ENCODE data around the gene TBX20. TPM values are rescaled to one million over a fixed set of nuclear protein-coding genes. Genes with fewer than 3 reads are reported as not detected.

TBX20 gene
- total and polyA plus RNA-seq, 10 of the 15 experiments (the other 5 are each of a cell fraction or from before 2014, with no cell fraction given): not detected

DNA sequence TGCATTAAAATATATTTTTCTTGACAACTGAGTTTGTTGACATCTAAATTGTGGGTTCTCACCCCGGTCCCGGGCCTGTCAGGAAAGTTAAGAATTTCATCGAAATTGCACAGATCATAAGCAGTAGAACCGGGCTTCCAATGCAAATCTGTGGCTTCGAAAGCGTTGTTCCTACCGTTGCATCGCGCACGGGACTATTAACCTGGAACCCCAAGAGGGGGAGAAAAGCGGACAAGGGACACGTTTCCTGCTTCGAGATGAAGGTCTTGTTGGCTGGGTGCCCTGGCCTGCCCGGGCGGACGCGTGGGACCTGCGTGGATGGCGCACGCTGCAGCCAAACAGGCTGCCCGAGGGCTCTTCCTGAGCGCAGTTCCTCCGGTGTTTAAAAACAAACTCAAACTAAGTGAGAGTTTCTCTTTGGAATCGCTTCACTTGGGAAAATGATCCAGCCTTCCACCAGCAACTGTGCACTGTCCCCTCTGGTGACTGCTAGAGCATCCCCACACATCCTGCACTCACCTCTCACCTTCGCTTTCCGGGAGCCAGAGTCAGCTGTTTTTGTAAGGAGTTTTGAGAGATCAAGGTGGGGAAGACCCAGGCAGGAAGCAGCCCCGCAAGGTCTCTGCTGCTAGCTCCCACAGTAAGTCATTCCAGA is 5.1 kb upstream of the TBX20 start:
- SMC1A ChIA-PET (ENCODE audit: uncharacterized antibody, unreplicated experiment): no interaction called here
- Histone ChIP-seq H3K79me2 (ENCODE audit: control insufficient read depth, insufficient read depth, low read length) (no peaks in the 10 kb centered on the region), H2AFZ (ENCODE audit: control insufficient read depth, low read depth, low read length) (no peak overlapping the region), H3K4me3 (no peak overlapping the region), H3K4me2 (ENCODE audit: control insufficient read depth, insufficient read depth) (no peak overlapping the region), H3K9ac (ENCODE audit: control insufficient read depth, insufficient read depth, low read length) (no peak overlapping the region), H3K36me3 (ENCODE audit: control insufficient read depth in 2 of 2, insufficient read depth in 2 of 2, low read length in 1 of 2) (no peaks in the 10 kb centered on the region), H3K27ac (ENCODE audit: control insufficient read depth, insufficient read depth) (no peak overlapping the region), H3K27me3 (replicated peaks in 1 of 2; ENCODE audit: control insufficient read depth in 2 of 2, insufficient read depth in 2 of 2, low read length in 1 of 2) (peaks cover 24 to 30% of the 10 kb centered on the region in 2 experiments), H3K4me1 (ENCODE audit: control insufficient read depth, insufficient read depth, low read length) (no peaks in the 10 kb centered on the region), H3K9me3 (replicated peaks; ENCODE audit: control insufficient read depth, insufficient read depth, low read length) (peaks cover 1% of the 10 kb centered on the region; the same call in 2 of the 3 replicates), H4K20me1 (ENCODE audit: control insufficient read depth, insufficient read depth) (no peaks in the 10 kb centered on the region)
- TF ChIP-seq, protein P1, sequence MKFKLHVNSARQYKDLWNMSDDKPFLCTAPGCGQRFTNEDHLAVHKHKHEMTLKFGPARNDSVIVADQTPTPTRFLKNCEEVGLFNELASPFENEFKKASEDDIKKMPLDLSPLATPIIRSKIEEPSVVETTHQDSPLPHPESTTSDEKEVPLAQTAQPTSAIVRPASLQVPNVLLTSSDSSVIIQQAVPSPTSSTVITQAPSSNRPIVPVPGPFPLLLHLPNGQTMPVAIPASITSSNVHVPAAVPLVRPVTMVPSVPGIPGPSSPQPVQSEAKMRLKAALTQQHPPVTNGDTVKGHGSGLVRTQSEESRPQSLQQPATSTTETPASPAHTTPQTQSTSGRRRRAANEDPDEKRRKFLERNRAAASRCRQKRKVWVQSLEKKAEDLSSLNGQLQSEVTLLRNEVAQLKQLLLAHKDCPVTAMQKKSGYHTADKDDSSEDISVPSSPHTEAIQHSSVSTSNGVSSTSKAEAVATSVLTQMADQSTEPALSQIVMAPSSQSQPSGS (IDR thresholded peaks at IDR 0.05; ENCODE audit: low read length): no peak
- TF ChIP-seq NFXL1 (IDR thresholded peaks at IDR 0.05; ENCODE audit: borderline replicate concordance): no peak
- no peak for TF ChIP-seq CHD2 (IDR thresholded peaks at IDR 0.05; ENCODE audit: borderline replicate concordance, low read depth, low read length)
- ATAC-seq: no peak
- RAD21 ChIA-PET (ENCODE audit: unreplicated experiment): no interaction called here
- DNase-seq (ENCODE audit: low read depth, low spot score): no peak
- in situ Hi-C loops (cut with MboI) (no loop called here), intact Hi-C loops (cut with micrococcal nuclease; ENCODE audit: unreplicated experiment) (no loop called here)
- BruUV-seq (replicated peaks): no TSS peak
- CTCF ChIA-PET: no interaction called here
- 16% methylated on average over 27 of the region's 27 CpGs for WGBS (ENCODE audit: insufficient coverage, insufficient replicate concordance, low lambda C conversion rate, missing lambda C conversion rate)
- FAIRE-seq: no peak
- POLR2A ChIA-PET: no interaction called here

DNA sequence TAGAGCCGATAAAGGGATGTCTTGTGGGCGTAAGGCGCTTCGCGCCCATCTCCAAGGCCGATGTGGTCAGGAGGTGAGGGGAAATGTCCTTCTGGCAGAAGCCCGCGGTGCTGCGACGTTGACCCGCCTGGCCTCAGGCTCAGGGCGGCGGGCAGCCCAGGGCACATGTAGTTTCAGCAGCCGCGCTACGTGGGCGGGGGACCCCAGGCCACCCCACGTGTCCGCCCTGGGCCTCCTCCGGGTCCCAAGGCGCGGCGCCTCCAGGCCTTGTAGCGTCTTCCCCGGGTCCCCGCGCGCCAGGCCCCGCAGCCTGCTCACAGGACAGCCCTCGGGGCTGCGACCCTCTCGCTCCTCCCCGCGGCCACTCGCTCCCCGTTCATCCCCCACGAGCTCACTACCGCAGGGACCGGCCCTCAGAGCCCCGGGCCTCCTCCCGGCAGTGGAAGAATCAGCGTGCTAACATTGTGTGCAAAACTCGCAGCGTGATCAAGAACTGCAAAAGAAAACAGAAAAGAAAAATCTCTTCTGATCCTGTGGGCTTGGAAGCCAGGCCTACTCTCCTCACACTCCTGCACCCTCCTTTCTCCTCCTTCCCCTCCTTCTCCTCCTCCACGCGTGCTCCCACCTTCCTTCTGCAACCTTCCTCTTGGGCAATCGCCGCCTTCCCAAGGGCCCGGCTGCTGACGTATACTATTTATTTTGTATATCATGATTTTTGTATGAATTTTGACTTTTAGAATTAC is 4.4 kb upstream of the TBX20 start:
- BruUV-seq (replicated peaks): no TSS peak
- ATAC-seq: no peak
- no peak for DNase-seq (ENCODE audit: low read depth, low spot score)
- ChIA-PET POLR2A (no interaction called here), CTCF (no interaction called here), SMC1A (ENCODE audit: uncharacterized antibody, unreplicated experiment) (no interaction called here), RAD21 (ENCODE audit: unreplicated experiment) (no interaction called here)
- H4K20me1 ChIP-seq (ENCODE audit: control insufficient read depth, insufficient read depth): no peaks in the 10 kb centered on the region
- no peak overlapping the region for H2AFZ ChIP-seq (ENCODE audit: control insufficient read depth, low read depth, low read length)
- H3K9ac ChIP-seq (ENCODE audit: control insufficient read depth, insufficient read depth, low read length): no peak overlapping the region
- H3K79me2 ChIP-seq (ENCODE audit: control insufficient read depth, insufficient read depth, low read length): no peaks in the 10 kb centered on the region
- in situ Hi-C loops (cut with MboI) (no loop called here), intact Hi-C loops (cut with micrococcal nuclease; ENCODE audit: unreplicated experiment) (no loop called here)
- FAIRE-seq: no peak
- 37% methylated on average over 39 of the region's 50 CpGs for WGBS (ENCODE audit: insufficient coverage, insufficient replicate concordance, low lambda C conversion rate, missing lambda C conversion rate)
- H3K4me3 ChIP-seq: no peak overlapping the region
- H3K27ac ChIP-seq (ENCODE audit: control insufficient read depth, insufficient read depth): no peak overlapping the region
- H3K4me1 ChIP-seq (ENCODE audit: control insufficient read depth, insufficient read depth, low read length): no peaks in the 10 kb centered on the region
- H3K4me2 ChIP-seq (ENCODE audit: control insufficient read depth, insufficient read depth): no peak overlapping the region
- no peaks in the 10 kb centered on the region for H3K36me3 ChIP-seq (ENCODE audit: control insufficient read depth in 2 of 2, insufficient read depth in 2 of 2, low read length in 1 of 2)
- H3K27me3 ChIP-seq (replicated peaks in 1 of 2; ENCODE audit: control insufficient read depth in 2 of 2, insufficient read depth in 2 of 2, low read length in 1 of 2): peaks cover 24 to 35% of the 10 kb centered on the region in 2 experiments
- H3K9me3 ChIP-seq (replicated peaks; ENCODE audit: control insufficient read depth, insufficient read depth, low read length): peaks cover 1% of the 10 kb centered on the region; the same call in 2 of the 3 replicates
- no peak for TF ChIP-seq SMAD1 (IDR thresholded peaks at IDR 0.05; ENCODE audit: low read depth, partially characterized antibody)
- TF ChIP-seq NFYA (IDR thresholded peaks at IDR 0.05; ENCODE audit: borderline replicate concordance, low read depth, low read length): no peak
- TF ChIP-seq, protein P2, sequence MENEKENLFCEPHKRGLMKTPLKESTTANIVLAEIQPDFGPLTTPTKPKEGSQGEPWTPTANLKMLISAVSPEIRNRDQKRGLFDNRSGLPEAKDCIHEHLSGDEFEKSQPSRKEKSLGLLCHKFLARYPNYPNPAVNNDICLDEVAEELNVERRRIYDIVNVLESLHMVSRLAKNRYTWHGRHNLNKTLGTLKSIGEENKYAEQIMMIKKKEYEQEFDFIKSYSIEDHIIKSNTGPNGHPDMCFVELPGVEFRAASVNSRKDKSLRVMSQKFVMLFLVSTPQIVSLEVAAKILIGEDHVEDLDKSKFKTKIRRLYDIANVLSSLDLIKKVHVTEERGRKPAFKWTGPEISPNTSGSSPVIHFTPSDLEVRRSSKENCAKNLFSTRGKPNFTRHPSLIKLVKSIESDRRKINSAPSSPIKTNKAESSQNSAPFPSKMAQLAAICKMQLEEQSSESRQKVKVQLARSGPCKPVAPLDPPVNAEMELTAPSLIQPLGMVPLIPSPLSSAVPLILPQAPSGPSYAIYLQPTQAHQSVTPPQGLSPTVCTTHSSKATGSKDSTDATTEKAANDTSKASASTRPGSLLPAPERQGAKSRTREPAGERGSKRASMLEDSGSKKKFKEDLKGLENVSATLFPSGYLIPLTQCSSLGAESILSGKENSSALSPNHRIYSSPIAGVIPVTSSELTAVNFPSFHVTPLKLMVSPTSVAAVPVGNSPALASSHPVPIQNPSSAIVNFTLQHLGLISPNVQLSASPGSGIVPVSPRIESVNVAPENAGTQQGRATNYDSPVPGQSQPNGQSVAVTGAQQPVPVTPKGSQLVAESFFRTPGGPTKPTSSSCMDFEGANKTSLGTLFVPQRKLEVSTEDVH (IDR thresholded peaks at IDR 0.05; ENCODE audit: low read depth, partially characterized antibody): no peak
- TF ChIP-seq, protein P3, sequence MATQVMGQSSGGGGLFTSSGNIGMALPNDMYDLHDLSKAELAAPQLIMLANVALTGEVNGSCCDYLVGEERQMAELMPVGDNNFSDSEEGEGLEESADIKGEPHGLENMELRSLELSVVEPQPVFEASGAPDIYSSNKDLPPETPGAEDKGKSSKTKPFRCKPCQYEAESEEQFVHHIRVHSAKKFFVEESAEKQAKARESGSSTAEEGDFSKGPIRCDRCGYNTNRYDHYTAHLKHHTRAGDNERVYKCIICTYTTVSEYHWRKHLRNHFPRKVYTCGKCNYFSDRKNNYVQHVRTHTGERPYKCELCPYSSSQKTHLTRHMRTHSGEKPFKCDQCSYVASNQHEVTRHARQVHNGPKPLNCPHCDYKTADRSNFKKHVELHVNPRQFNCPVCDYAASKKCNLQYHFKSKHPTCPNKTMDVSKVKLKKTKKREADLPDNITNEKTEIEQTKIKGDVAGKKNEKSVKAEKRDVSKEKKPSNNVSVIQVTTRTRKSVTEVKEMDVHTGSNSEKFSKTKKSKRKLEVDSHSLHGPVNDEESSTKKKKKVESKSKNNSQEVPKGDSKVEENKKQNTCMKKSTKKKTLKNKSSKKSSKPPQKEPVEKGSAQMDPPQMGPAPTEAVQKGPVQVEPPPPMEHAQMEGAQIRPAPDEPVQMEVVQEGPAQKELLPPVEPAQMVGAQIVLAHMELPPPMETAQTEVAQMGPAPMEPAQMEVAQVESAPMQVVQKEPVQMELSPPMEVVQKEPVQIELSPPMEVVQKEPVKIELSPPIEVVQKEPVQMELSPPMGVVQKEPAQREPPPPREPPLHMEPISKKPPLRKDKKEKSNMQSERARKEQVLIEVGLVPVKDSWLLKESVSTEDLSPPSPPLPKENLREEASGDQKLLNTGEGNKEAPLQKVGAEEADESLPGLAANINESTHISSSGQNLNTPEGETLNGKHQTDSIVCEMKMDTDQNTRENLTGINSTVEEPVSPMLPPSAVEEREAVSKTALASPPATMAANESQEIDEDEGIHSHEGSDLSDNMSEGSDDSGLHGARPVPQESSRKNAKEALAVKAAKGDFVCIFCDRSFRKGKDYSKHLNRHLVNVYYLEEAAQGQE (IDR thresholded peaks at IDR 0.05; ENCODE audit: low read depth, low read length): no peak
